HepG2 (cell line): ENCODE data around the gene AGRN. TPM values are rescaled to one million over a fixed set of nuclear protein-coding genes. Genes with fewer than 3 reads are reported as not detected.

ENCODE experiments used
- ATAC-seq: fragments of 200-7000 bp; cut with Tn5 transposase; 3 replicates; pipeline ENCODE4 v1.9.1; 2020; ENCODE audit warnings: mild to moderate bottlenecking, moderate library complexity
- BruUV-seq: library from RNA; stranded (reverse); fragments of 400-500 nt; replicated peaks from 2 replicates; lab custom pipeline; 2021; lab: Mats Ljungman, UMichigan
- CTCF ChIA-PET: fragments of 300-600 bp; formaldehyde crosslinking; extraction: SDS; loops from one replicate; lab custom pipeline; 2021; ENCODE audit warnings: low total read pairs, inconsistent platforms, low intra/inter-chr PET ratio; lab: Yijun Ruan, JAX
- POLR2A ChIA-PET: fragments of 350-600 bp; sonication (Branson Sonifier 250); formaldehyde crosslinking; loops from one replicate; lab custom pipeline; 2020; ENCODE audit warnings: antibody characterized with exemption, inconsistent platforms; lab: Yijun Ruan, JAX
- DNase-seq: peaks from one replicate; pipeline ENCODE4 v3.0.0-alpha.2; 2015; ENCODE audit warnings: low spot score
- FAIRE-seq: peaks from 3 replicates; lab custom pipeline; 2011; peaks lifted over from hg19 to GRCh38; lab: Jason Lieb, UNC
- H2AFZ ChIP-seq: one replicate; pipeline ENCODE4 v1.6.1; 2011; ENCODE audit warnings: low read length, inconsistent platforms
- H3K27ac ChIP-seq: fragments of 300-600 bp; 3 replicates; pipeline ENCODE4 v1.8.0; 2011; ENCODE audit warnings: mixed run types, mild to moderate bottlenecking, mixed read lengths, low read length, inconsistent platforms; ENCODE audit not compliant: insufficient read depth; ENCODE audit errors: extremely low read length
- H3K27me3 ChIP-seq, 2 experiments: fragments of 200-600 bp in 1 of 2; 2 replicates in 1 of 2; 3 replicates in 1 of 2; pipeline versions ENCODE4 v1.6.0 to v1.8.0; 2011; ENCODE audit warnings: low read length in 2 of 2, mild to moderate bottlenecking in 2 of 2, moderate library complexity in 2 of 2, inconsistent platforms in 1 of 2; ENCODE audit not compliant: insufficient read depth in 2 of 2, control insufficient read depth in 1 of 2
- H3K36me3 ChIP-seq, 2 experiments: fragments of 200-600 bp in 1 of 2; replicated peaks in 1 of 2; 2 replicates in 1 of 2; 3 replicates in 1 of 2; pipeline versions ENCODE4 v1.5.1 to v1.8.0; 2011; ENCODE audit warnings: low read length in 2 of 2, inconsistent platforms in 1 of 2; ENCODE audit not compliant: insufficient read depth in 2 of 2, control insufficient read depth in 1 of 2
- H3K4me1 ChIP-seq: 2 replicates; pipeline ENCODE4 v1.5.1; 2012; ENCODE audit warnings: low read length, inconsistent platforms; ENCODE audit not compliant: insufficient read depth
- H3K4me2 ChIP-seq: 2 replicates; pipeline ENCODE4 v1.6.0; 2011; ENCODE audit warnings: low read depth, low read length, inconsistent platforms
- H3K4me3 ChIP-seq, 3 experiments: fragments of 200-600 bp in 1 of 3; sonication (generic), shearing (Covaris generic) in 1 of 3; replicated peaks in 1 of 3; 2 replicates each; pipeline ENCODE4 v1.5.1; 2011 to 2016; ENCODE audit warnings: low read length in 3 of 3, inconsistent platforms in 2 of 3, low read depth in 2 of 3, mild to moderate bottlenecking in 2 of 3, control low read depth in 1 of 3, mixed read lengths in 1 of 3; ENCODE audit not compliant: insufficient read depth in 1 of 3
- H3K79me2 ChIP-seq: one replicate; pipeline ENCODE4 v1.6.1; 2011; ENCODE audit warnings: low read length, inconsistent platforms; ENCODE audit not compliant: insufficient read depth
- H3K9ac ChIP-seq: 2 replicates; pipeline ENCODE4 v1.6.0; 2011; ENCODE audit warnings: mild to moderate bottlenecking, low read depth, low read length, inconsistent platforms; ENCODE audit not compliant: insufficient read depth
- H3K9me3 ChIP-seq: 2 replicates; pipeline ENCODE4 v1.5.1; 2012; ENCODE audit warnings: mild to moderate bottlenecking, low read length
- H4K20me1 ChIP-seq: 2 replicates; pipeline ENCODE4 v1.6.0; 2011; ENCODE audit warnings: inconsistent platforms, mild to moderate bottlenecking, low read length, moderate library complexity; ENCODE audit not compliant: insufficient read depth
- BATF2 ChIP-seq: sonication (generic); formaldehyde crosslinking; IDR thresholded peaks from 2 replicates; pipeline ENCODE4 v1.8.0; 2022; ENCODE audit warnings: mild to moderate bottlenecking, missing genetic modification reagents, moderate library complexity
- BRD4 ChIP-seq: sonication (generic); formaldehyde crosslinking; IDR thresholded peaks from 2 replicates; pipeline ENCODE4 v1.4.0; 2020; ENCODE audit warnings: missing genetic modification reagents
- CCAR2 ChIP-seq: fragments of 200-400 bp; formaldehyde crosslinking; optimal IDR thresholded peaks from 2 replicates; pipeline ENCODE3; 2018; ENCODE audit warnings: low read depth, mild to moderate bottlenecking, low read length, moderate library complexity
- CERS6 ChIP-seq: sonication (generic); formaldehyde crosslinking; IDR thresholded peaks from 2 replicates; pipeline ENCODE4 v1.5.0; 2020; ENCODE audit warnings: missing genetic modification reagents
- CREB3 ChIP-seq: sonication (generic); formaldehyde crosslinking; IDR thresholded peaks from 2 replicates; pipeline ENCODE4 v1.5.0; 2020; ENCODE audit warnings: missing genetic modification reagents
- FOXO1 ChIP-seq: sonication (generic); formaldehyde crosslinking; IDR thresholded peaks from 2 replicates; pipeline ENCODE4 v1.4.0; 2020; ENCODE audit warnings: missing genetic modification reagents
- LCORL ChIP-seq, 2 experiments: fragments of 450-650 bp in 1 of 2; sonication (generic) in 1 of 2; formaldehyde crosslinking in 1 of 2; IDR thresholded peaks; 2 replicates each; pipeline versions ENCODE4 v1.5.0 to v1.6.1; 2017 to 2020; ENCODE audit warnings: antibody characterized with exemption in 1 of 2, missing genetic modification reagents in 1 of 2
- NCOR1 ChIP-seq: fragments of 200-600 bp; sonication (generic); IDR thresholded peaks from 2 replicates; pipeline ENCODE4 v1.7.0; 2017; ENCODE audit warnings: antibody characterized with exemption, low read length, borderline replicate concordance
- NFIB ChIP-seq: sonication (generic); formaldehyde crosslinking; IDR thresholded peaks from 2 replicates; pipeline ENCODE4 v1.9.0; 2021; ENCODE audit warnings: missing genetic modification reagents, mild to moderate bottlenecking, borderline replicate concordance
- THAP7 ChIP-seq: sonication (generic); formaldehyde crosslinking; IDR thresholded peaks from 2 replicates; pipeline ENCODE4 v1.8.1; 2023; ENCODE audit warnings: mild to moderate bottlenecking, missing genetic modification reagents
- ZBTB21 ChIP-seq: sonication (generic); formaldehyde crosslinking; IDR thresholded peaks from 2 replicates; pipeline ENCODE4 v1.4.0; 2020; ENCODE audit warnings: missing genetic modification reagents
- ZBTB8A ChIP-seq: sonication (generic); formaldehyde crosslinking; IDR thresholded peaks from 2 replicates; pipeline ENCODE4 v1.4.0; 2020; ENCODE audit warnings: mild to moderate bottlenecking, low read depth, missing genetic modification reagents, borderline replicate concordance
- ZNF225 ChIP-seq: sonication (generic); formaldehyde crosslinking; IDR thresholded peaks from 2 replicates; pipeline ENCODE4 v1.4.0; 2020; ENCODE audit warnings: mild to moderate bottlenecking, missing genetic modification reagents
- ZNF513 ChIP-seq: sonication (generic); formaldehyde crosslinking; conservative IDR thresholded peaks from 2 replicates; pipeline ENCODE4 v1.5.0; 2020; ENCODE audit warnings: missing genetic modification reagents
- ZNF576 ChIP-seq: sonication (generic); formaldehyde crosslinking; IDR thresholded peaks from 2 replicates; pipeline ENCODE4 v1.4.0; 2020; ENCODE audit warnings: mild to moderate bottlenecking, missing genetic modification reagents
- ZNF773 ChIP-seq: sonication (generic); formaldehyde crosslinking; IDR thresholded peaks from 2 replicates; pipeline ENCODE4 v1.4.0; 2020; ENCODE audit warnings: missing genetic modification reagents, borderline replicate concordance
- WGBS: methylation state at CpG from one replicate; pipeline ENCODE4 v1.1.6; 2017; ENCODE audit warnings: low lambda C conversion rate; 5-methylcytosine and 5-hydroxymethylcytosine counted together
- in situ Hi-C: cut with HindIII; loops from 2 replicates; pipeline ENCODE4 v1.10.0; 2017; ENCODE audit warnings: low pct_unique_long_range_greater_than_20kb; ENCODE audit not compliant: extremely low pct_ligation_motif_present
- intact Hi-C: fragments of 100-400 bp; cut with micrococcal nuclease; formaldehyde crosslinking; loops from one replicate; pipeline ENCODE4 v1.10.0; 2022; ENCODE audit not compliant: unreplicated experiment
- polyA plus RNA-seq, 8 experiments: library from polyadenylated mRNA; depleted of rRNA in 3 of 8; stranded (reverse) in 7 of 8; unstranded in 1 of 8; fragments of >200 nt; fragmentation: Illumina TruSeq in 4 of 8; extraction: Trizol in 4 of 8; gene quantifications; 2 replicates each; pipeline versions ENCODE4 v1.2.1 to v1.2.3, GENCODE V29; 2011 to 2016; ENCODE audit warnings: low read depth in 4 of 8, missing spikeins in 1 of 8, mixed read lengths in 1 of 8; ENCODE audit not compliant: insufficient read depth in 1 of 8
- total RNA-seq, 5 experiments: library from RNA; depleted of rRNA; stranded (reverse); fragments of >200 nt; fragmentation: Illumina TruSeq; extraction: Trizol; gene quantifications; 2 replicates each; pipeline ENCODE4 v1.2.3, GENCODE V29; 2016; ENCODE audit warnings: low read depth in 1 of 5

AGRN gene
- total and polyA plus RNA-seq, 2 of the 13 experiments (the other 11 are each of a cell fraction or from before 2014, with no cell fraction given), result 29.8 to 65.2 TPM

- no peak for ATAC-seq
- no peak for DNase-seq
- H3K27me3 ChIP-seq, result no peaks in the 10 kb centered on the region
- H3K9me3 ChIP-seq, result no peaks in the 10 kb centered on the region
- in situ Hi-C loops, result no loop called here
- H3K4me2 ChIP-seq, result no peak overlapping the region
- H2AFZ ChIP-seq, result no peak overlapping the region
- peaks cover 8% of the 10 kb centered on the region for H3K4me1 ChIP-seq
- BruUV-seq, result no TSS peak
- TF ChIP-seq ZBTB21 (no peak), NCOR1 (no peak), ZNF576 (CRISPR knock-in tag) (no peak), THAP7 (CRISPR knock-in tag) (no peak), LCORL (IDR thresholded peaks at IDR 0.05) (no peak), LCORL (CRISPR knock-in tag; IDR thresholded peaks at IDR 0.05) (no peak), ZNF513 (CRISPR knock-in tag) (no peak), FOXO1 (CRISPR knock-in tag) (no peak), CCAR2 (no peak), BRD4 (CRISPR knock-in tag) (no peak), ZBTB8A (CRISPR knock-in tag) (no peak), ZNF773 (no peak), CREB3 (CRISPR knock-in tag) (no peak), CERS6 (CRISPR knock-in tag) (no peak), ZNF225 (CRISPR knock-in tag) (no peak), NFIB (CRISPR knock-in tag) (no peak), BATF2 (CRISPR knock-in tag) (no peak)
- H4K20me1 ChIP-seq, result no peaks in the 10 kb centered on the region
- ChIA-PET POLR2A (no interaction called here), CTCF (no interaction called here)
- no peak for FAIRE-seq
- H3K9ac ChIP-seq, result no peak overlapping the region
- no peaks in the 10 kb centered on the region for H3K79me2 ChIP-seq
- H3K4me3 ChIP-seq, result no peak overlapping the region
- 89% methylated on average over 11 of the region's 38 CpGs for WGBS
- no peaks in the 10 kb centered on the region for H3K36me3 ChIP-seq
- intact Hi-C loops, result no loop called here
- H3K27ac ChIP-seq, result no peak overlapping the region
Measured at GRCh38 chr1:1084372-1085170, 64.7 kb downstream of the AGRN start.
